Astrocyte of the cerebellum (primary cell): ENCODE data around the gene SPTLC2.

Experiments
- DNase-seq: peaks from one replicate; pipeline ENCODE4 v3.0.0-alpha.2; 2011; ENCODE audit warnings: low read depth
- H3K4me3 ChIP-seq: 2 replicates; pipeline ENCODE4 v1.5.1; 2011; ENCODE audit warnings: mild to moderate bottlenecking, low read depth, low read length, moderate library complexity
- CTCF ChIP-seq: IDR thresholded peaks from 2 replicates; pipeline ENCODE4 v1.5.1; 2012; ENCODE audit warnings: low read length, low read depth, moderate library complexity, mild to moderate bottlenecking; ENCODE audit errors: missing control alignments
- in situ Hi-C: cut with HindIII; loops from 2 replicates; pipeline ENCODE4 v1.10.0; 2017; ENCODE audit warnings: low sequenced_read_pairs

The SPTLC2 gene

DNA sequence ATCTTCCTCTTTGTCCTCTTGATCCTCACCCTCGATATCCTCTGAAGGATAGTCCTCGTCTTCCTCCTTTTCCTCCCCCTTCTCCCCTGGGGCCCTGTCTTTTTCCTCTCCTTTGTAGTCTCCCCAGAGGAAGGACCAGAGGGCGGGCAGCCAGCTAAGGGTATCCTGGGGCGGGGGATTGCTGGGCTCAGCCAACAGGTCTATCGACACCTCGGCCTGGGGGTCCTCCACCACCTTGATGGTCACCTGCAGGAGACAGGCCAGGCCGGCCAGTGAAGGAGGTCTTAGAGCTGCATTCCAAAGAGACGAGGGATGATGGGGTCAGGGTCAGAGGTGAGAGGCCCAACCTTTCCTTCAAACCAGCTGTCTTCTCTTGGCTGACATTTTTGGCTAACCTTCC is 134.0 kb downstream of the SPTLC2 start:
- in situ Hi-C loops = no loop called here
- no peak for TF ChIP-seq CTCF
- no peak for DNase-seq
- H3K4me3 ChIP-seq = no peak overlapping the region

GRCh38 chr14:77478796-77479195 is 137.6 kb downstream of the SPTLC2 start:
- TF ChIP-seq CTCF = no peak
- no peak overlapping the region for H3K4me3 ChIP-seq
- no peak for DNase-seq
- in situ Hi-C loops = no loop called here

DNA sequence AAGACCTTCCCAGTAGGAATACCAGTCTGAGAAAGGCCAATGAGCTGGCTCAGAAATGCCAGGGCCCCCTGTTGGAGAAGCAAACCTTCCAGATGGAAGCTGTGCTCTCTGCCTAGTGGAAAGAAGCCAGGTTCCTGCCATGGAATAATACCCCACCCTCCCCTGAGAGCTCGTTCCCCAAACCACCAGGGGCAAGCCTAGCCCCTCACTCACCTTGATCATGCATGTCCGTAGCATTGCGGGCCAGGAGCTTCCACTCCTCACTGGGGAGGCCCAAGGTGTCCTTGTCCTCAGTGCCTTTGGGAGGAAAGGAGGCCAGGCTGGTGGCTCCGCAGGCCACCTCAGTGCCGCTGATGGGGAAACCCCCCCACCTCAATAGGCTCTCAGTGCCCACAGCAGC is 138.4 kb downstream of the SPTLC2 start:
- no peak for DNase-seq
- TF ChIP-seq CTCF = no peak
- in situ Hi-C loops = no loop called here
- H3K4me3 ChIP-seq = no peak overlapping the region

GRCh38 chr14:77475432-77476115 is 140.9 kb downstream of the SPTLC2 start:
- in situ Hi-C loops = no loop called here
- H3K4me3 ChIP-seq = no peak overlapping the region
- no peak for DNase-seq
- no peak for TF ChIP-seq CTCF

GRCh38 chr14:77474479-77475177 is 141.8 kb downstream of the SPTLC2 start:
- in situ Hi-C loops = no loop called here
- DNase-seq = no peak

DNA sequence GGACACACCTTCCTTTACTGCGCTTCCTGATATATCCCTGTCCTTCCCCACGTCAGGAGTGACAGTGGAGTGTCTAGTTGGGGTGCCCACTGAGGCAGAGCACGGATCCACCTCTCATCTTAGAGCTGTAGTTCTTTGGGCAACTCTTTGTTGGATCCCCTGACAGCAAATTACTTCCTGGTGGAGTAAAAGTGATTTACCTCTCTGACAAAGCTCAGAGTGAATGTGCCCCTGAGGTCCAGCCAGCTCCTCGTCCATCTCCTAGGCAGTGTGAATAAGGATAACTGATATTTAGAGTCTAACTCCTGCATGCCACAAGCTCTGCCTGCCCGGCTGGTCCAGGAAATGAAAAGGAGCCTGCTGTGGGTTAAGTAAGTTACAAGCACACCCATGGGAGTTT is 142.5 kb downstream of the SPTLC2 start:
- in situ Hi-C loops = no loop called here
- DNase-seq = no peak
- H3K4me3 ChIP-seq = no peak overlapping the region
- TF ChIP-seq CTCF = no peak

More at GRCh38 chr14:77474479-77475177, 141.8 kb downstream of the SPTLC2 start:
- no peak overlapping the region for H3K4me3 ChIP-seq
- no peak for TF ChIP-seq CTCF
